B cell (primary cell): ENCODE measurements around the gene RGS2. TPM values are rescaled to one million over a fixed set of nuclear protein-coding genes. Genes with fewer than 3 reads are reported as not detected.

Source experiments
- ATAC-seq: fragments of 200-7000 bp; cut with Tn5 transposase; one replicate; pipeline ENCODE4 v1.10.0; 2021; ENCODE audit warnings: low read depth, mild to moderate bottlenecking, moderate number of reproducible peaks, moderate library complexity
- CTCF ChIA-PET: fragments of 350-600 bp; sonication (Branson Sonifier 250); formaldehyde crosslinking; loops from one replicate; lab custom pipeline; 2021; ENCODE audit warnings: antibody characterized with exemption, inconsistent platforms; lab: Charles Lee
- POLR2A ChIA-PET: fragments of 350-600 bp; sonication (Branson Sonifier 250); formaldehyde crosslinking; loops from one replicate; lab custom pipeline; 2021; ENCODE audit warnings: antibody characterized with exemption; lab: Charles Lee
- DNase-seq: peaks from one replicate; pipeline ENCODE4 v3.0.0; 2013
- H2AFZ ChIP-seq: 2 replicates; pipeline ENCODE4 v1.6.1; 2012; ENCODE audit warnings: mild to moderate bottlenecking, low read depth, low read length; ENCODE audit not compliant: insufficient read depth, poor library complexity, severe bottlenecking
- H3K27ac ChIP-seq, 2 donors: 1 replicate in 1 of 2; 2 replicates in 1 of 2; pipeline ENCODE4 v1.5.1; 2012 to 2013; ENCODE audit warnings: low read length in 2 of 2, mild to moderate bottlenecking in 2 of 2, moderate library complexity in 1 of 2
- H3K27me3 ChIP-seq, 4 experiments: fragments of 200-600 bp in 1 of 4; sonication (generic) in 1 of 4; replicated peaks in 1 of 4; 1 replicate in 2 of 4; 2 replicates in 2 of 4; pipeline versions ENCODE4 v1.6.1 to v1.7.0; 2013 to 2016; ENCODE audit warnings: low read length in 3 of 4, mild to moderate bottlenecking in 2 of 4, mixed read lengths in 1 of 4, moderate library complexity in 1 of 4; ENCODE audit not compliant: insufficient read depth in 4 of 4, control insufficient read depth in 3 of 4; ENCODE audit errors: control extremely low read depth in 1 of 4
- H3K36me3 ChIP-seq, 2 experiments: replicated peaks in 1 of 2; 1 replicate in 1 of 2; 2 replicates in 1 of 2; pipeline versions ENCODE4 v1.6.1 to v1.7.1; 2013; ENCODE audit warnings: low read length in 1 of 2; ENCODE audit not compliant: insufficient read depth in 2 of 2, control insufficient read depth in 1 of 2; ENCODE audit errors: control extremely low read depth in 1 of 2, extremely low read depth in 1 of 2
- H3K4me1 ChIP-seq, 2 donors: fragments of 200-600 bp in 1 of 2; sonication (generic) in 1 of 2; 1 replicate in 1 of 2; 2 replicates in 1 of 2; pipeline versions ENCODE4 v1.5.1 to v1.6.1; 2013 to 2017; ENCODE audit warnings: low read length in 2 of 2; ENCODE audit not compliant: control insufficient read depth in 2 of 2, insufficient read depth in 2 of 2
- H3K4me2 ChIP-seq: replicated peaks from 2 replicates; pipeline ENCODE3; 2012; ENCODE audit warnings: mild to moderate bottlenecking, low read depth, low read length; ENCODE audit not compliant: poor library complexity, severe bottlenecking
- H3K4me3 ChIP-seq, 5 experiments: fragments of 200-600 bp in 1 of 5; sonication (generic) in 1 of 5; 1 replicate in 3 of 5; 2 replicates in 2 of 5; pipeline versions ENCODE4 v1.5.1 to v1.7.0; 2011 to 2016; ENCODE audit warnings: low read length in 4 of 5, mild to moderate bottlenecking in 4 of 5, low read depth in 2 of 5, control low read depth in 1 of 5, moderate library complexity in 1 of 5; ENCODE audit not compliant: insufficient read depth in 1 of 5; ENCODE audit errors: control extremely low read depth in 1 of 5, extremely low read depth in 1 of 5
- H3K79me2 ChIP-seq: fragments of 200-600 bp; sonication (generic); one replicate; pipeline ENCODE4 v1.6.0; 2016; ENCODE audit warnings: low read length; ENCODE audit not compliant: control insufficient read depth, insufficient read depth
- H3K9ac ChIP-seq: fragments of 200-600 bp; sonication (generic); 2 replicates; pipeline ENCODE4 v1.6.1; 2017; ENCODE audit warnings: mild to moderate bottlenecking, low read length, moderate library complexity
- H3K9me3 ChIP-seq, 3 donors: one replicate each; pipeline versions ENCODE4 v1.6.1 to v1.7.1; 2013; ENCODE audit warnings: low read length in 2 of 3; ENCODE audit not compliant: control insufficient read depth in 2 of 3, insufficient read depth in 1 of 3; ENCODE audit errors: control extremely low read depth in 1 of 3
- H4K20me1 ChIP-seq: 2 replicates; pipeline ENCODE4 v1.6.0; 2012; ENCODE audit warnings: mild to moderate bottlenecking, low read length; ENCODE audit not compliant: insufficient read depth, control insufficient read depth, poor library complexity, severe bottlenecking
- H3K27ac Mint-ChIP-seq: one replicate; pipeline ENCODE4 v1.8.0; 2021; ENCODE audit warnings: mixed read lengths
- H3K27me3 Mint-ChIP-seq: one replicate; pipeline ENCODE4 v1.8.0; 2021; ENCODE audit warnings: mixed read lengths
- H3K4me1 Mint-ChIP-seq: one replicate; pipeline ENCODE4 v1.8.0; 2021; ENCODE audit warnings: mixed read lengths
- H3K4me3 Mint-ChIP-seq: one replicate; pipeline ENCODE4 v1.8.0; 2021; ENCODE audit warnings: mixed read lengths
- H3K9me3 Mint-ChIP-seq: one replicate; pipeline ENCODE4 v1.8.0; 2022; ENCODE audit warnings: mixed read lengths; ENCODE audit not compliant: insufficient read depth
- CTCF ChIP-seq: fragments of 200-600 bp; IDR thresholded peaks from one replicate; pipeline ENCODE4 v1.8.0; 2022; ENCODE audit warnings: antibody characterized with exemption, mild to moderate bottlenecking
- EZH2 ChIP-seq: IDR thresholded peaks from 2 replicates; pipeline ENCODE4 v1.6.1; 2012; ENCODE audit warnings: borderline replicate concordance, low read depth, mild to moderate bottlenecking, moderate library complexity, low read length; ENCODE audit not compliant: insufficient read depth, poor library complexity, severe bottlenecking
- WGBS: methylation state at CpG from one replicate; pipeline ENCODE4 v1.1.5; 2013; ENCODE audit warnings: missing lambda C conversion rate; ENCODE audit not compliant: insufficient coverage; 5-methylcytosine and 5-hydroxymethylcytosine counted together
- intact Hi-C: fragments of 100-400 bp; cut with micrococcal nuclease; formaldehyde crosslinking; loops from one replicate; pipeline ENCODE4 v1.10.0; 2022
- polyA plus RNA-seq: library from polyadenylated mRNA; depleted of rRNA; stranded (reverse); fragments of >200 nt; gene quantifications from 2 replicates; pipeline ENCODE4 v1.2.3, GENCODE V29; 2012
- total RNA-seq, 2 donors: library from RNA; stranded (reverse); fragments of 120-200 nt in 1 of 2; gene quantifications; 1 replicate in 1 of 2; 2 replicates in 1 of 2; pipeline versions ENCODE4 v1.2.3 to v1.2.4, GENCODE V29; 2013 to 2022

RGS2 gene
- total and polyA plus RNA-seq, 2 donors (not counting 1 experiment from before 2014, with no cell fraction given) = 232 to 247 TPM

DNA sequence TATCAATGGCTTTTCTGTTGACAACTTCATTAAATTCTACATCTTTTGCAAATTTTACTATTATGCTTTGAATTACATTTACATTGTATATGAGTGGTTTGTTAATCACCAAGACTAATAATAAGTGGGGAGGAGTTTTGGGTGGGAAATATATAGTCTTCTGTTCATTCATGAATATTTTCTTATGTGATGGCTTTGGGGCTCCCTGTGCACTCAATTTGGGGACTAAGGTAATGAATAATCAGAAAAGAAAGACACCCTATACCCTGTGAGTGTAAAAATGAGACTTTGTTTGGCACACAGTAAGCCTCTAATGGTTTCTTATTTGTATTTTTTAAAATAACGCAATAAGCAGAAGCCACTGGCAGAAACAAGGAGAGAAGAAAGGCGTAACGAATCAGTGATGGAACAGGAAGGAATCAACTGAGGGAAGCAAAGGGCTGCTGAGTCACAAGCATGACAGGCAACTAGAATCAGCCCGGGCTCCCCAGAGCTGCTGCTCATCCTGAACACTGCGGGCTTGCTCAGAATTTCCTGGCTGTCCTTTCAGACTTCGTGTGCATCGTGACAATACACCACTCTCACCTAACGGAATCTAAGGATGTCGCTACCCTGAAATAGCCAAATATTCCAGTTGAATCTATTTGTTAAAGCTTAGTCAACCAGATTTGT lies 20.8 kb upstream of the RGS2 start:
- no peak overlapping the region for H3K27ac Mint-ChIP-seq
- CTCF ChIA-PET = no interaction called here
- TF ChIP-seq EZH2 = no peak
- TF ChIP-seq CTCF = no peak
- no peak overlapping the region for H3K4me3 ChIP-seq
- H3K79me2 ChIP-seq = no peaks in the 10 kb centered on the region
- no peaks in the 10 kb centered on the region for H3K9me3 ChIP-seq
- H3K4me3 Mint-ChIP-seq = no peak overlapping the region
- no peaks in the 10 kb centered on the region for H4K20me1 ChIP-seq
- POLR2A ChIA-PET = no interaction called here
- DNase-seq = no peak
- no peaks in the 10 kb centered on the region for H3K4me1 Mint-ChIP-seq
- H3K4me2 ChIP-seq = no peak overlapping the region
- H3K36me3 ChIP-seq = no peaks in the 10 kb centered on the region
- H2AFZ ChIP-seq = no peak overlapping the region
- H3K27ac ChIP-seq = no peak overlapping the region
- H3K9me3 Mint-ChIP-seq = no peaks in the 10 kb centered on the region
- no peaks in the 10 kb centered on the region for H3K4me1 ChIP-seq
- ATAC-seq = no peak
- no peak overlapping the region for H3K9ac ChIP-seq
- peaks cover 0 to 5% (median 0%) of the 10 kb centered on the region in 4 experiments for H3K27me3 ChIP-seq
- intact Hi-C loops = no loop called here
- WGBS = 72% methylated on average over 8 of the region's 9 CpGs
- peaks cover 26% of the 10 kb centered on the region for H3K27me3 Mint-ChIP-seq

- ATAC-seq = no peak
- no peak overlapping the region for H3K27ac Mint-ChIP-seq
- 100% methylated on average over 1 of the region's 2 CpGs for WGBS
Measured at GRCh38 chr1:192789871-192790270, 19.0 kb upstream of the RGS2 start.

More at GRCh38 chr1:192789871-192790270, 19.0 kb upstream of the RGS2 start:
- intact Hi-C loops = no loop called here
- no peaks in the 10 kb centered on the region for H3K36me3 ChIP-seq
- POLR2A ChIA-PET = no interaction called here
- H3K27ac ChIP-seq = no peak overlapping the region
- H3K79me2 ChIP-seq = no peaks in the 10 kb centered on the region
- DNase-seq = no peak
- no peak overlapping the region for H2AFZ ChIP-seq
- H3K9ac ChIP-seq = no peak overlapping the region
- H3K4me2 ChIP-seq = no peak overlapping the region
- H3K27me3 ChIP-seq = peaks cover 0 to 5% (median 0%) of the 10 kb centered on the region in 4 experiments
- no peak for TF ChIP-seq EZH2
- TF ChIP-seq CTCF = no peak
- no peak overlapping the region for H3K4me3 ChIP-seq
- H3K9me3 ChIP-seq = no peaks in the 10 kb centered on the region
- H3K9me3 Mint-ChIP-seq = no peaks in the 10 kb centered on the region
- H3K27me3 Mint-ChIP-seq = peaks cover 18% of the 10 kb centered on the region
- no peak overlapping the region for H3K4me3 Mint-ChIP-seq
- H3K4me1 ChIP-seq = no peaks in the 10 kb centered on the region
- CTCF ChIA-PET = interaction anchor here (0.9 kb wide), 1 partner anchor 312 kb away, joined by 3 read pairs; no protein-coding TSS in a partner anchor
- no peaks in the 10 kb centered on the region for H3K4me1 Mint-ChIP-seq
- no peaks in the 10 kb centered on the region for H4K20me1 ChIP-seq
